Measurements from ENCODE around the gene CD79B. TPM values are rescaled to one million over a fixed set of nuclear protein-coding genes. Genes with fewer than 3 reads are reported as not detected.
A peak's percentile ranks its signal among the peaks of the same experiment; 100 is the strongest.
"Not testable (repeated sequence)": the region's sequence is repeated elsewhere in the genome, so short reads cannot be mapped to it uniquely, and the experiment has no call there.

CD79B gene
- total RNA-seq, 1 donor from 2014 or later = not detected

- H3K9me3 ChIP-seq (ENCODE audit: low read depth); H3K36me3 ChIP-seq; H4K20me1 ChIP-seq (ENCODE audit: low read depth); H3K4me3 Mint-ChIP-seq; H3K36me3 Mint-ChIP-seq; H3K4me1 ChIP-seq; H3K27me3 Mint-ChIP-seq (ENCODE audit: insufficient read depth, low read depth); H2AFZ ChIP-seq (replicated peaks); H3K4me3 ChIP-seq; H3K27ac Mint-ChIP-seq; H3K27me3 ChIP-seq; H3K79me2 ChIP-seq (ENCODE audit: low read depth); H3F3A ChIP-seq (ENCODE audit: low read depth); H3K4me1 Mint-ChIP-seq; H3K27ac ChIP-seq; H3K9me3 Mint-ChIP-seq; H3K4me2 ChIP-seq; H3K9ac ChIP-seq: not testable (repeated sequence)
- DNase-seq (ENCODE audit: low spot score) = peak; percentile 58
- TF ChIP-seq CTCF (IDR thresholded peaks at IDR 0.05) = peak; percentile 60
Measured at GRCh38 chr17:63892316-63893037, 39.7 kb downstream of the CD79B start.

GRCh38 chr17:63889026-63889848 lies 42.9 kb downstream of the CD79B start:
- H2AFZ ChIP-seq (replicated peaks); H3F3A ChIP-seq (ENCODE audit: low read depth); H3K9me3 ChIP-seq (ENCODE audit: low read depth); H3K79me2 ChIP-seq (ENCODE audit: low read depth); H3K27me3 ChIP-seq; H3K4me3 Mint-ChIP-seq; H4K20me1 ChIP-seq (ENCODE audit: low read depth); H3K9me3 Mint-ChIP-seq; H3K9ac ChIP-seq; H3K36me3 ChIP-seq; H3K4me2 ChIP-seq; H3K4me3 ChIP-seq; H3K36me3 Mint-ChIP-seq; H3K4me1 ChIP-seq; H3K4me1 Mint-ChIP-seq; H3K27ac ChIP-seq; H3K27me3 Mint-ChIP-seq (ENCODE audit: insufficient read depth, low read depth): not testable (repeated sequence)
- peak overlapping the region; percentile 69 for H3K27ac Mint-ChIP-seq
- peak; percentile 52 for TF ChIP-seq CTCF (IDR thresholded peaks at IDR 0.05)
- DNase-seq (ENCODE audit: low spot score) = peak; percentile 63

- H3K4me1 ChIP-seq; H3K9me3 ChIP-seq (ENCODE audit: low read depth); H3K27ac ChIP-seq; H3K9ac ChIP-seq; H3K4me2 ChIP-seq; H2AFZ ChIP-seq (replicated peaks); H3K27me3 ChIP-seq; DNase-seq (ENCODE audit: low spot score); H3K4me1 Mint-ChIP-seq; H3K79me2 ChIP-seq (ENCODE audit: low read depth); H3K36me3 Mint-ChIP-seq; H3K9me3 Mint-ChIP-seq; H3F3A ChIP-seq (ENCODE audit: low read depth); H3K36me3 ChIP-seq; H3K27ac Mint-ChIP-seq; H4K20me1 ChIP-seq (ENCODE audit: low read depth); H3K27me3 Mint-ChIP-seq (ENCODE audit: insufficient read depth, low read depth); H3K4me3 ChIP-seq; H3K4me3 Mint-ChIP-seq: not testable (repeated sequence)
Measured at GRCh38 chr17:63885119-63885518, 47.0 kb downstream of the CD79B start.

- not testable (repeated sequence) for H3K4me2 ChIP-seq; H3K79me2 ChIP-seq (ENCODE audit: low read depth); H3K4me3 ChIP-seq; H3K4me1 ChIP-seq; H4K20me1 ChIP-seq (ENCODE audit: low read depth); H3K27me3 ChIP-seq; H3K27ac Mint-ChIP-seq; H3K27me3 Mint-ChIP-seq (ENCODE audit: insufficient read depth, low read depth); H3K9me3 Mint-ChIP-seq; H3K4me3 Mint-ChIP-seq; H3K9me3 ChIP-seq (ENCODE audit: low read depth); H2AFZ ChIP-seq (replicated peaks); H3K36me3 ChIP-seq; H3K9ac ChIP-seq; H3K4me1 Mint-ChIP-seq; DNase-seq (ENCODE audit: low spot score); H3F3A ChIP-seq (ENCODE audit: low read depth); H3K36me3 Mint-ChIP-seq; H3K27ac ChIP-seq
Measured at GRCh38 chr17:63882626-63883126, 49.5 kb downstream of the CD79B start.

All from neural progenitor cell (in vitro differentiated cells).